ENCODE measurements around the gene COL11A1. TPM values are rescaled to one million over a fixed set of nuclear protein-coding genes. Genes with fewer than 3 reads are reported as not detected.
A peak's percentile ranks its signal among the peaks of the same experiment; 100 is the strongest.

The COL11A1 gene
- total and polyA plus RNA-seq, 12 donors, result 0.27 to 61.9 (median 2.5) TPM

GRCh38 chr1:103024051-103024450 is 84.3 kb downstream of the COL11A1 start:
- Histone ChIP-seq H3K9me3 (replicated peaks in 1 of 3) (no peaks in the 10 kb centered on the region), H3K27ac (no peak overlapping the region), H3K27me3 (no peaks in the 10 kb centered on the region), H3K4me3 (no peak overlapping the region), H3K36me3 (replicated peaks in 1 of 2) (no peaks in the 10 kb centered on the region), H3K4me1 (replicated peaks in 1 of 2) (no peaks in the 10 kb centered on the region)
- intact Hi-C loops (cut with DNase I), result no loop called here
- WGBS, 4 donors, result 76 to 91% (median 79%) methylated on average over 1 of the region's 1 CpG
- TF ChIP-seq CTCF (IDR thresholded peaks at IDR 0.05) (no peak), POLR2A (IDR thresholded peaks at IDR 0.05) (no peak)
- DNase-seq, result no peak

- Histone ChIP-seq H3K27me3 (no peaks in the 10 kb centered on the region), H3K27ac (no peak overlapping the region), H3K4me1 (replicated peaks in 1 of 2) (no peaks in the 10 kb centered on the region), H3K9me3 (replicated peaks in 1 of 3) (no peaks in the 10 kb centered on the region), H3K36me3 (replicated peaks in 1 of 2) (no peaks in the 10 kb centered on the region), H3K4me3 (no peak overlapping the region)
- intact Hi-C loops (cut with DNase I), result no loop called here
- no peak for TF ChIP-seq POLR2A (IDR thresholded peaks at IDR 0.05)
- 81 to 93% (median 86%) methylated on average over 3 of the region's 3 CpGs for whole genome bisulfite sequencing, 4 donors
- no peak for DNase-seq
Measured at GRCh38 chr1:103002005-103002404, 106.3 kb downstream of the COL11A1 start.

GRCh38 chr1:102978874-102979273 is 129.4 kb downstream of the COL11A1 start:
- intact Hi-C loops (cut with DNase I), result no loop called here
- H3K36me3 ChIP-seq (replicated peaks in 1 of 2), result no peaks in the 10 kb centered on the region
- no peaks in the 10 kb centered on the region for H3K27me3 ChIP-seq
- no peak overlapping the region for H3K4me3 ChIP-seq
- 85 to 92% (median 89%) methylated on average over 6 of the region's 6 CpGs for WGBS, 4 donors
- TF ChIP-seq POLR2A (IDR thresholded peaks at IDR 0.05) (no peak), CTCF (IDR thresholded peaks at IDR 0.05) (no peak)
- no peaks in the 10 kb centered on the region for H3K4me1 ChIP-seq (replicated peaks in 1 of 2)
- no peak overlapping the region for H3K27ac ChIP-seq
- DNase-seq, result no peak
- no peaks in the 10 kb centered on the region for H3K9me3 ChIP-seq (replicated peaks in 1 of 3)

- Histone ChIP-seq H3K27me3 (no peaks in the 10 kb centered on the region), H3K27ac (no peak overlapping the region), H3K9me3 (replicated peaks in 1 of 3) (no peaks in the 10 kb centered on the region), H3K4me1 (replicated peaks in 1 of 2) (no peaks in the 10 kb centered on the region), H3K36me3 (replicated peaks in 1 of 2) (no peaks in the 10 kb centered on the region), H3K4me3 (no peak overlapping the region)
- TF ChIP-seq CTCF (IDR thresholded peaks at IDR 0.05), result no peak
- TF ChIP-seq POLR2A (IDR thresholded peaks at IDR 0.05), result no peak
- no peak for DNase-seq
- intact Hi-C loops (cut with DNase I), result no loop called here
Measured at GRCh38 chr1:102977292-102977691, 131.0 kb downstream of the COL11A1 start.

- intact Hi-C loops (cut with DNase I), result no loop called here
- DNase-seq, result peak in 4 of 7 donors; percentile 8 to 22 (median 18)
- WGBS, 4 donors, result 58 to 65% (median 64%) methylated on average over 17 of the region's 17 CpGs
Measured at GRCh38 chr1:102970496-102971078, 137.7 kb downstream of the COL11A1 start.

More at GRCh38 chr1:102970496-102971078, 137.7 kb downstream of the COL11A1 start:
- Histone ChIP-seq H3K27me3 (no peaks in the 10 kb centered on the region), H3K36me3 (replicated peaks in 1 of 2) (no peaks in the 10 kb centered on the region), H3K4me3 (no peak overlapping the region), H3K27ac (no peak overlapping the region), H3K9me3 (replicated peaks in 1 of 3) (no peaks in the 10 kb centered on the region), H3K4me1 (replicated peaks in 1 of 2) (no peaks in the 10 kb centered on the region)
- TF ChIP-seq POLR2A (IDR thresholded peaks at IDR 0.05) (no peak), CTCF (IDR thresholded peaks at IDR 0.05) (peak; percentile 35 to 67 (median 54))

All from adrenal gland (tissue), 12 donors.